ENCODE results near the gene TBC1D5.

DNA sequence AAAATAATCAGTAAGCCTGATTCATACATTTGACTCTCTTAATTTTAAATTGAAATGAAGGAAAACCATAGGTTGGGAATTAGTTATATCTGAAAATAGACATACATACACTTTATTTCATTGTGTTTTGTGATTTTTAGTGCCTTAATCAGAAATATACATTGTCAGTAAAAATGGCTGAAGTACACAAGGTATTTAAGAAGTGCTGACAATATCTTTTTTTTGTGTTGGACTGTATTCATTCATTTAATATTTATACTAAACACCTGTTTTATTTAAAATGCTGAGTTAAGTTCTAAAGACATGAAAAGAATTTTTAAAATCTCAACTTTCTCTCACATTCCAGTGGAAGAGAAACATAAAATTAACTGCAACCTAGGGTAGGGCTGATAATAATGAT is 444.4 kb downstream of the TBC1D5 start:
- TF ChIP-seq, protein P1, sequence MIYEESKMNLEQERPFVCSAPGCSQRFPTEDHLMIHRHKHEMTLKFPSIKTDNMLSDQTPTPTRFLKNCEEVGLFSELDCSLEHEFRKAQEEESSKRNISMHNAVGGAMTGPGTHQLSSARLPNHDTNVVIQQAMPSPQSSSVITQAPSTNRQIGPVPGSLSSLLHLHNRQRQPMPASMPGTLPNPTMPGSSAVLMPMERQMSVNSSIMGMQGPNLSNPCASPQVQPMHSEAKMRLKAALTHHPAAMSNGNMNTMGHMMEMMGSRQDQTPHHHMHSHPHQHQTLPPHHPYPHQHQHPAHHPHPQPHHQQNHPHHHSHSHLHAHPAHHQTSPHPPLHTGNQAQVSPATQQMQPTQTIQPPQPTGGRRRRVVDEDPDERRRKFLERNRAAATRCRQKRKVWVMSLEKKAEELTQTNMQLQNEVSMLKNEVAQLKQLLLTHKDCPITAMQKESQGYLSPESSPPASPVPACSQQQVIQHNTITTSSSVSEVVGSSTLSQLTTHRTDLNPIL (CRISPR knock-in tag; IDR thresholded peaks at IDR 0.05; ENCODE audit: low read depth) = no peak
- no peak for TF ChIP-seq ZNF8 (CRISPR knock-in tag; IDR thresholded peaks at IDR 0.05)
- no peak for TF ChIP-seq ZFP3 (CRISPR knock-in tag; IDR thresholded peaks at IDR 0.05)
- no peak for TF ChIP-seq SNAI2 (CRISPR knock-in tag; IDR thresholded peaks at IDR 0.05)
- no peak for TF ChIP-seq PPARA (CRISPR knock-in tag; IDR thresholded peaks at IDR 0.05; ENCODE audit: borderline replicate concordance)
- TF ChIP-seq ZFP30 (CRISPR knock-in tag; IDR thresholded peaks at IDR 0.05) = no peak
- no peak for TF ChIP-seq ISL1 (CRISPR knock-in tag; IDR thresholded peaks at IDR 0.05)
- no peak for TF ChIP-seq BACH2 (CRISPR knock-in tag; IDR thresholded peaks at IDR 0.05; ENCODE audit: borderline replicate concordance)

All from SK-N-SH treated with all-trans-retinoic acid at 6 μM for 48 hours (cell line).